H1 (cell line): Measurements from ENCODE around the gene CDC42EP2. TPM values are rescaled to one million over a fixed set of nuclear protein-coding genes. Genes with fewer than 3 reads are reported as not detected.

Source experiments
- CTCF ChIA-PET: fragments of 300-600 bp; sonication (Branson Sonifier 250); formaldehyde crosslinking; loops from one replicate; lab custom pipeline; 2021; ENCODE audit not compliant: partially characterized antibody; lab: Charles Lee
- POLR2A ChIA-PET: fragments of 300-600 bp; sonication (Branson Sonifier 250); formaldehyde crosslinking; loops from one replicate; lab custom pipeline; 2021; ENCODE audit warnings: inconsistent platforms; ENCODE audit not compliant: partially characterized antibody; lab: Charles Lee
- DNase-seq, 2 experiments: peaks; one replicate each; pipeline versions ENCODE4 v3.0.0 to v3.0.0-alpha.2; 2010 to 2022; ENCODE audit warnings: low spot score in 2 of 2, low read depth in 1 of 2, mixed read lengths in 1 of 2
- FAIRE-seq: peaks from 2 replicates; lab custom pipeline; 2011; peaks lifted over from hg19 to GRCh38; lab: Jason Lieb, UNC
- H2AFZ ChIP-seq: 2 replicates; pipeline ENCODE4 v1.8.1; 2012; ENCODE audit warnings: low read length, inconsistent platforms
- H2AK5ac ChIP-seq: 2 replicates; pipeline ENCODE4 v1.6.1; 2013; ENCODE audit warnings: low read depth, low read length
- H2BK120ac ChIP-seq: replicated peaks from 2 replicates; pipeline ENCODE3; 2013; ENCODE audit warnings: low read depth, low read length, inconsistent platforms
- H2BK12ac ChIP-seq: 2 replicates; pipeline ENCODE4 v1.6.1; 2013; ENCODE audit warnings: low read depth, low read length
- H2BK15ac ChIP-seq: 2 replicates; pipeline ENCODE4 v1.6.1; 2013; ENCODE audit warnings: low read length
- H2BK20ac ChIP-seq: 2 replicates; pipeline ENCODE4 v1.6.1; 2013; ENCODE audit warnings: low read length
- H2BK5ac ChIP-seq: 2 replicates; pipeline ENCODE4 v1.6.1; 2013; ENCODE audit warnings: low read depth, low read length
- H3K14ac ChIP-seq: 2 replicates; pipeline ENCODE4 v1.6.1; 2013; ENCODE audit warnings: inconsistent platforms; ENCODE audit not compliant: insufficient read length
- H3K18ac ChIP-seq: 2 replicates; pipeline ENCODE4 v1.6.1; 2013; ENCODE audit warnings: low read length; ENCODE audit errors: extremely low read depth
- H3K23ac ChIP-seq: 2 replicates; pipeline ENCODE4 v1.6.1; 2013; ENCODE audit warnings: inconsistent platforms; ENCODE audit not compliant: insufficient read length
- H3K23me2 ChIP-seq: 2 replicates; pipeline ENCODE4 v1.6.1; 2013; ENCODE audit warnings: low read depth, low read length
- H3K27ac ChIP-seq: 2 replicates; pipeline ENCODE4 v1.6.1; 2011; ENCODE audit warnings: low read depth, low read length, inconsistent platforms
- H3K27me3 ChIP-seq, 4 experiments: replicated peaks in 1 of 4; 1 replicate in 1 of 4; 2 replicates in 3 of 4; pipeline versions ENCODE4 v1.6.1 to v1.8.1; 2011 to 2013; ENCODE audit warnings: low read length in 3 of 4, mild to moderate bottlenecking in 3 of 4, inconsistent platforms in 2 of 4, mixed read lengths in 2 of 4, moderate library complexity in 1 of 4; ENCODE audit not compliant: control insufficient read depth in 3 of 4, insufficient read depth in 3 of 4; ENCODE audit errors: extremely low read depth in 1 of 4
- H3K36me3 ChIP-seq, 4 experiments: 2 replicates each; pipeline versions ENCODE4 v1.6.1 to v1.8.1; 2011 to 2013; ENCODE audit warnings: mild to moderate bottlenecking in 4 of 4, low read length in 3 of 4, moderate library complexity in 2 of 4, control low read depth in 1 of 4, inconsistent platforms in 1 of 4; ENCODE audit not compliant: insufficient read depth in 4 of 4, control insufficient read depth in 2 of 4
- H3K4ac ChIP-seq: replicated peaks from 2 replicates; pipeline ENCODE3; 2013; ENCODE audit warnings: low read length, low read depth, mixed read lengths, inconsistent platforms; ENCODE audit not compliant: insufficient read length
- H3K4me1 ChIP-seq, 4 experiments: replicated peaks in 1 of 4; 1 replicate in 1 of 4; 2 replicates in 3 of 4; pipeline versions ENCODE4 v1.6.1 to v1.8.1; 2011 to 2013; ENCODE audit warnings: low read length in 3 of 4, inconsistent platforms in 2 of 4, mixed read lengths in 1 of 4; ENCODE audit not compliant: insufficient read depth in 4 of 4, control insufficient read depth in 3 of 4
- H3K4me2 ChIP-seq, 2 experiments: 2 replicates each; pipeline versions ENCODE4 v1.6.1 to v1.8.1; 2011 to 2013; ENCODE audit warnings: low read depth in 2 of 2, low read length in 2 of 2, control low read depth in 1 of 2, inconsistent platforms in 1 of 2, mild to moderate bottlenecking in 1 of 2; ENCODE audit not compliant: insufficient read depth in 1 of 2
- H3K4me3 ChIP-seq, 4 experiments: fragments of 200-600, 300-600 bp in 1 of 4; sonication (generic), shearing (Covaris generic), sonication (Bioruptor Twin) in 1 of 4; 2 replicates each; pipeline versions ENCODE4 v1.5.1 to v1.8.1; 2011 to 2016; ENCODE audit warnings: low read length in 4 of 4, low read depth in 3 of 4, control low read depth in 2 of 4, inconsistent platforms in 2 of 4, mild to moderate bottlenecking in 2 of 4, mixed read lengths in 1 of 4, moderate library complexity in 1 of 4; ENCODE audit not compliant: insufficient read depth in 2 of 4; ENCODE audit errors: extremely low read depth in 1 of 4
- H3K56ac ChIP-seq: replicated peaks from 2 replicates; pipeline ENCODE3; 2013; ENCODE audit warnings: low read depth, mild to moderate bottlenecking, mixed read lengths, low read length, inconsistent platforms; ENCODE audit not compliant: insufficient read length
- H3K79me1 ChIP-seq: 2 replicates; pipeline ENCODE4 v1.6.1; 2013; ENCODE audit warnings: low read depth, low read length, control low read depth
- H3K79me2 ChIP-seq, 2 experiments: 2 replicates each; pipeline versions ENCODE4 v1.6.1 to v1.8.1; 2012 to 2013; ENCODE audit warnings: low read length in 2 of 2, mild to moderate bottlenecking in 2 of 2, inconsistent platforms in 1 of 2; ENCODE audit not compliant: insufficient read depth in 2 of 2, control insufficient read depth in 1 of 2
- H3K9ac ChIP-seq, 4 experiments: replicated peaks in 1 of 4; 1 replicate in 1 of 4; 2 replicates in 3 of 4; pipeline versions ENCODE4 v1.6.1 to v1.8.1; 2011 to 2013; ENCODE audit warnings: low read depth in 3 of 4, low read length in 3 of 4, control low read depth in 2 of 4, mild to moderate bottlenecking in 2 of 4, moderate library complexity in 2 of 4, inconsistent platforms in 1 of 4; ENCODE audit errors: extremely low read depth in 1 of 4
- H3K9me3 ChIP-seq, 2 experiments: 2 replicates each; pipeline versions ENCODE4 v1.6.1 to v1.8.1; 2012 to 2013; ENCODE audit warnings: mild to moderate bottlenecking in 2 of 2, moderate library complexity in 2 of 2, control low read depth in 1 of 2, inconsistent platforms in 1 of 2, low read depth in 1 of 2, low read length in 1 of 2, mixed read lengths in 1 of 2; ENCODE audit not compliant: insufficient read depth in 2 of 2
- H4K20me1 ChIP-seq, 2 experiments: replicated peaks in 1 of 2; 2 replicates each; pipeline versions ENCODE3 to v1.8.1; 2011 to 2013; ENCODE audit warnings: inconsistent platforms in 2 of 2, low read length in 2 of 2, mild to moderate bottlenecking in 1 of 2; ENCODE audit not compliant: insufficient read depth in 2 of 2, control insufficient read depth in 1 of 2
- H4K5ac ChIP-seq: 2 replicates; pipeline ENCODE4 v1.6.1; 2013; ENCODE audit warnings: low read length, low read depth, mixed read lengths, inconsistent platforms; ENCODE audit not compliant: insufficient read length
- H4K8ac ChIP-seq: 2 replicates; pipeline ENCODE4 v1.8.0; 2013; ENCODE audit warnings: mild to moderate bottlenecking, moderate library complexity, low read length, inconsistent platforms; ENCODE audit not compliant: insufficient read depth; ENCODE audit errors: extremely low read depth
- H4K91ac ChIP-seq: replicated peaks from 2 replicates; pipeline ENCODE3; 2013; ENCODE audit warnings: low read length, mixed read lengths, inconsistent platforms; ENCODE audit not compliant: insufficient read length
- HDAC6 ChIP-seq: IDR thresholded peaks from one replicate; pipeline ENCODE4 v1.7.1; 2012; ENCODE audit warnings: low read depth, mild to moderate bottlenecking, inconsistent platforms, low read length, moderate library complexity
- KDM4A ChIP-seq: IDR thresholded peaks from one replicate; pipeline ENCODE4 v1.7.1; 2012; ENCODE audit warnings: low read depth, mild to moderate bottlenecking, moderate library complexity, low read length, inconsistent platforms; ENCODE audit not compliant: severe bottlenecking
- MAFK ChIP-seq: IDR thresholded peaks from 2 replicates; pipeline ENCODE4 v1.6.1; 2012; ENCODE audit warnings: low read depth, mild to moderate bottlenecking, improper control_type of control experiment, low read length
- RBBP5 ChIP-seq: IDR thresholded peaks from 2 replicates; pipeline ENCODE4 v1.7.1; 2012; ENCODE audit warnings: low read depth, mild to moderate bottlenecking, inconsistent platforms, low read length, moderate library complexity, borderline replicate concordance
- TCF12 ChIP-seq: IDR thresholded peaks from 2 replicates; pipeline ENCODE4 v1.6.1; 2011; ENCODE audit warnings: low read depth, mild to moderate bottlenecking, low read length
- ZNF274 ChIP-seq: IDR thresholded peaks from 2 replicates; pipeline ENCODE4 v1.7.0; 2012; ENCODE audit warnings: low read length, borderline replicate concordance; ENCODE audit errors: extremely low read depth
- WGBS, 2 experiments: shearing (Covaris generic) in 1 of 2; methylation state at CpG; one replicate each; pipeline versions ENCODE4 v1.1.6 to v1.1.7; 2013 to 2015; ENCODE audit warnings: low lambda C conversion rate in 2 of 2, mixed read lengths in 2 of 2, inconsistent platforms in 1 of 2, low coverage in 1 of 2, missing lambda C conversion rate in 1 of 2; ENCODE audit not compliant: insufficient replicate concordance in 2 of 2, insufficient coverage in 1 of 2, insufficient read length in 1 of 2; ENCODE audit errors: extremely low coverage in 1 of 2, missing lambda C conversion rate in 1 of 2; 5-methylcytosine and 5-hydroxymethylcytosine counted together
- polyA plus RNA-seq, 7 experiments: library from polyadenylated mRNA; depleted of rRNA in 3 of 7; stranded (reverse) in 5 of 7; unstranded in 2 of 7; fragments of >200 nt in 5 of 7; fragments of 200-250 nt in 2 of 7; gene quantifications; 1 replicate in 5 of 7; 2 replicates in 1 of 7; 4 replicates in 1 of 7; pipeline versions ENCODE4 v1.2.1 to v1.2.3, GENCODE V29; 2011 to 2013; ENCODE audit warnings: missing spikeins in 2 of 7, mixed read lengths in 2 of 7
- total RNA-seq: library from RNA; stranded (reverse); fragmentation: NEBNext Ultra II Directional; extraction: Animal tissue kit (Norgen Biotek cat#: 25700); gene quantifications from 2 replicates; pipeline ENCODE4 v1.2.1, GENCODE V29; 2021
- TF ChIP-seq, protein P1 (sequence below): IDR thresholded peaks from 2 replicates; pipeline ENCODE4 v1.6.1; 2012; ENCODE audit warnings: inconsistent platforms
- TF ChIP-seq, protein P2 (sequence below): IDR thresholded peaks from 2 replicates; pipeline ENCODE4 v1.6.1; 2012; ENCODE audit warnings: inconsistent platforms

CDC42EP2 gene
- total and polyA plus RNA-seq, 2 of the 8 experiments (the other 6 are each of a cell fraction or from before 2014, with no cell fraction given): 11.8 to 13.3 TPM

DNA sequence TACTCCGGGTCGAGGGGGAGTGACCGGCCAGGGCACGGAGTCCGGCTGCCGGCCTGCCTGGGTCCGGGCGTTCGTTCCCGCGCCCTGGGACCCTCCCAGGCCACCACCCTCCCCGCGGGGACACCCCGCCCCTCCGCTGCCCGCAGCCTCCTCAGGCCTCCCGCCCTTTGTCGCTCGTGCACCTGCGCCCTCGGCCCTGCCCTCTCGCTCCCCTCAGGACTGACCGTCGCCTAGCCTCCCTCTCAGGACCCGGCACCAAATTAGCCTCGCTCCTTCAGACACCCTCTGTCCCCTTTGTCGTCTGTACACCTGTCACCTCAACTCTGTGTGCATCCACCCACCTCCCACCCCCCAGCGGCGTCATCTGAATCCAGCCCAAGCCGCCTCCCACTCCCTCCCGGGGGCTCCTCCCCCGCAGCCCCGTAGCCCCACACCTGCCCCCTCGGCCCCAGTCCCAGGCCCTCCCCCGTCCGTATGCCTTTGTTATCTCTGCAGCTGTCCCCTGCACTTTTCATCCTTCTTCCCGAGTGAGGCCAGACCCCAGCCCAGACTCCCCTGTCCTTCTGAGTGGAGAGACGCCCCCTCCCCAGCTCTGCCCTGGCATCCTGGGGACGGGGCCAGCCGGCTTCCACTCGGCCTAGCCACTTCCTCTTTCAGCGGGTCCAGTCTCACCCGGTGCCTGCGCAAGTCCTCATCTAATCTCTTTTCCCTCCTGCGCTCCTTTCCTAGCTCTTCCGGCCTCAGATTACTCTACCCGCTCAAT, 40.5 kb downstream of the CDC42EP2 start:
- peaks cover 0 to 10% (median 3%) of the 10 kb centered on the region in 4 experiments; a peak in 5 of 7 replicates for H3K4me1 ChIP-seq
- H4K91ac ChIP-seq: no peak overlapping the region
- H3K4me3 ChIP-seq: peak overlapping the region; percentile 57 to 73 (median 64)
- peaks cover 7 to 29% (median 19%) of the 10 kb centered on the region in 4 experiments for H3K27me3 ChIP-seq
- CTCF ChIA-PET: interaction anchor here (0.8 to 3.3 kb wide), 18 partner anchors 8 to 170 kb away, joined by 3 to 16 read pairs (median 4); partner anchors contain the start of gene SCYL1
- peaks cover 2 to 8% of the 10 kb centered on the region in 2 experiments for H4K20me1 ChIP-seq
- H2BK5ac ChIP-seq: no peak overlapping the region
- H2BK15ac ChIP-seq: no peak overlapping the region
- FAIRE-seq: no peak
- H3K4ac ChIP-seq: no peak overlapping the region
- no peaks in the 10 kb centered on the region for H3K79me2 ChIP-seq
- peak in 1 of 2 experiments; percentile 71 for DNase-seq
- peak overlapping the region; percentile 72 for H2AFZ ChIP-seq
- no peak overlapping the region for H4K5ac ChIP-seq
- no peak overlapping the region for H3K23ac ChIP-seq
- no peak overlapping the region for H2BK120ac ChIP-seq
- no peak overlapping the region for H3K14ac ChIP-seq
- TF ChIP-seq, protein P1, sequence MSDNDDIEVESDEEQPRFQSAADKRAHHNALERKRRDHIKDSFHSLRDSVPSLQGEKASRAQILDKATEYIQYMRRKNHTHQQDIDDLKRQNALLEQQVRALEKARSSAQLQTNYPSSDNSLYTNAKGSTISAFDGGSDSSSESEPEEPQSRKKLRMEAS: peak; percentile 59
- TF ChIP-seq MAFK (no peak), KDM4A (peak; percentile 24), TCF12 (no peak), RBBP5 (0 out of 2 replicates have a peak, but pooled peaks have one; percentile 20), HDAC6 (no peak), ZNF274 (no peak)
- TF ChIP-seq, protein P2, sequence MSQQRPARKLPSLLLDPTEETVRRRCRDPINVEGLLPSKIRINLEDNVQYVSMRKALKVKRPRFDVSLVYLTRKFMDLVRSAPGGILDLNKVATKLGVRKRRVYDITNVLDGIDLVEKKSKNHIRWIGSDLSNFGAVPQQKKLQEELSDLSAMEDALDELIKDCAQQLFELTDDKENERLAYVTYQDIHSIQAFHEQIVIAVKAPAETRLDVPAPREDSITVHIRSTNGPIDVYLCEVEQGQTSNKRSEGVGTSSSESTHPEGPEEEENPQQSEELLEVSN: peak; percentile 70
- H2BK12ac ChIP-seq: 0 out of 2 replicates have a peak overlapping the region, but pooled peaks have one; percentile 63
- H3K9me3 ChIP-seq: no peaks in the 10 kb centered on the region
- H3K4me2 ChIP-seq: peak overlapping the region; percentile 90 to 100
- H3K9ac ChIP-seq: no peak overlapping the region; a peak in 1 of 7 replicates
- H2BK20ac ChIP-seq: no peak overlapping the region
- H3K79me1 ChIP-seq: no peaks in the 10 kb centered on the region
- no peak overlapping the region for H2AK5ac ChIP-seq
- POLR2A ChIA-PET: interaction anchor here (0.8 to 4.0 kb wide), 11 partner anchors 11 to 151 kb away, joined by 3 to 26 read pairs (median 3); partner anchors contain the start of gene MALAT1
- H3K23me2 ChIP-seq: peaks cover 9% of the 10 kb centered on the region
- peaks cover 7 to 26% (median 12%) of the 10 kb centered on the region in 4 experiments; a peak in 7 of 8 replicates for H3K36me3 ChIP-seq
- H3K56ac ChIP-seq: no peak overlapping the region
- H3K27ac ChIP-seq: no peak overlapping the region
- H3K18ac ChIP-seq: no peak overlapping the region; the same call in 1 of the 2 replicates
- 2% methylated on average over 22 of the region's 47 CpGs; no CpG with 5 or more reads in 1 of the 2 experiments for WGBS, 2 experiments
- peak overlapping the region; percentile 48; the same call in 1 of the 2 replicates for H4K8ac ChIP-seq
